H9 (cell line): ENCODE measurements around the gene ACER1. TPM values are rescaled to one million over a fixed set of nuclear protein-coding genes. Genes with fewer than 3 reads are reported as not detected.
A peak's percentile ranks its signal among the peaks of the same experiment; 100 is the strongest.

Experiments
- DNase-seq: peaks from one replicate; pipeline ENCODE4 v3.0.0-alpha.2; 2017
- H2AFZ ChIP-seq: one replicate; pipeline ENCODE4 v1.6.1; 2013; ENCODE audit warnings: mild to moderate bottlenecking, low read length, control low read depth, moderate library complexity
- H2AK5ac ChIP-seq: 2 replicates; pipeline ENCODE4 v1.6.1; 2013; ENCODE audit warnings: low read length, control low read depth, mixed read lengths; ENCODE audit not compliant: insufficient read length
- H2BK120ac ChIP-seq: one replicate; pipeline ENCODE4 v1.6.1; 2013; ENCODE audit warnings: low read depth, mild to moderate bottlenecking, low read length, control low read depth, inconsistent platforms; ENCODE audit not compliant: poor library complexity, severe bottlenecking
- H2BK12ac ChIP-seq: 2 replicates; pipeline ENCODE4 v1.6.1; 2013; ENCODE audit warnings: low read length, control low read depth, mixed read lengths, low read depth; ENCODE audit not compliant: insufficient read length
- H2BK15ac ChIP-seq: 2 replicates; pipeline ENCODE4 v1.6.1; 2013; ENCODE audit warnings: low read depth, low read length, control low read depth
- H2BK20ac ChIP-seq: one replicate; pipeline ENCODE4 v1.6.1; 2013; ENCODE audit warnings: low read depth, mild to moderate bottlenecking, low read length, control low read depth, inconsistent platforms; ENCODE audit not compliant: poor library complexity, severe bottlenecking
- H2BK5ac ChIP-seq: 2 replicates; pipeline ENCODE4 v1.6.1; 2013; ENCODE audit warnings: low read length, control low read depth, mixed read lengths; ENCODE audit not compliant: insufficient read length
- H3K14ac ChIP-seq: 2 replicates; pipeline ENCODE4 v1.6.1; 2013; ENCODE audit warnings: low read length, control low read depth; ENCODE audit not compliant: insufficient read depth
- H3K18ac ChIP-seq: 2 replicates; pipeline ENCODE4 v1.6.1; 2013; ENCODE audit warnings: low read depth, mild to moderate bottlenecking, mixed read lengths, low read length, control low read depth; ENCODE audit not compliant: insufficient read length
- H3K23ac ChIP-seq: 2 replicates; pipeline ENCODE4 v1.6.1; 2013; ENCODE audit warnings: low read length, control low read depth, mixed read lengths, low read depth; ENCODE audit not compliant: insufficient read length
- H3K23me2 ChIP-seq: 2 replicates; pipeline ENCODE4 v1.6.1; 2013; ENCODE audit warnings: low read depth, mild to moderate bottlenecking, mixed read lengths, low read length, control low read depth; ENCODE audit not compliant: insufficient read length, poor library complexity, severe bottlenecking
- H3K27ac ChIP-seq: 2 replicates; pipeline ENCODE4 v1.5.1; 2013; ENCODE audit warnings: low read length, control low read depth, mixed read lengths, low read depth; ENCODE audit not compliant: insufficient read length
- H3K27me3 ChIP-seq: 2 replicates; pipeline ENCODE4 v1.6.1; 2013; ENCODE audit warnings: low read length, control low read depth, inconsistent platforms; ENCODE audit not compliant: insufficient read depth
- H3K4ac ChIP-seq: 2 replicates; pipeline ENCODE4 v1.6.1; 2013; ENCODE audit warnings: low read depth, mild to moderate bottlenecking, control low read depth, inconsistent platforms, low read length, moderate library complexity
- H3K4me1 ChIP-seq: 2 replicates; pipeline ENCODE4 v1.6.1; 2013; ENCODE audit warnings: low read length, control low read depth, inconsistent platforms; ENCODE audit not compliant: insufficient read depth
- H3K4me2 ChIP-seq: 2 replicates; pipeline ENCODE4 v1.6.1; 2013; ENCODE audit warnings: low read length, control low read depth, mixed read lengths; ENCODE audit not compliant: insufficient read length, insufficient read depth
- H3K56ac ChIP-seq: 2 replicates; pipeline ENCODE4 v1.6.1; 2013; ENCODE audit warnings: low read depth, mild to moderate bottlenecking, mixed read lengths, low read length, control low read depth; ENCODE audit not compliant: insufficient read length
- H3K79me1 ChIP-seq: 2 replicates; pipeline ENCODE4 v1.6.1; 2013; ENCODE audit warnings: low read depth, mild to moderate bottlenecking, moderate library complexity, low read length, control low read depth, inconsistent platforms; ENCODE audit not compliant: insufficient read depth, poor library complexity, severe bottlenecking
- H3K79me2 ChIP-seq: 2 replicates; pipeline ENCODE4 v1.6.1; 2013; ENCODE audit warnings: low read length, control low read depth, inconsistent platforms; ENCODE audit not compliant: insufficient read depth
- H3K9ac ChIP-seq: 2 replicates; pipeline ENCODE4 v1.6.1; 2013; ENCODE audit warnings: low read length, control low read depth, mixed read lengths; ENCODE audit not compliant: insufficient read length; ENCODE audit errors: extremely low read depth
- H3K9me3 ChIP-seq: one replicate; pipeline ENCODE4 v1.6.1; 2013; ENCODE audit warnings: low read depth, low read length, inconsistent platforms; ENCODE audit not compliant: control insufficient read depth
- H3T11ph ChIP-seq: one replicate; pipeline ENCODE4 v1.6.1; 2013; ENCODE audit warnings: mild to moderate bottlenecking, low read length, control low read depth, inconsistent platforms
- H4K20me1 ChIP-seq: one replicate; pipeline ENCODE4 v1.6.1; 2013; ENCODE audit not compliant: control insufficient read depth, insufficient read length, insufficient read depth
- H4K5ac ChIP-seq: 2 replicates; pipeline ENCODE4 v1.6.1; 2013; ENCODE audit warnings: low read depth, mild to moderate bottlenecking, mixed read lengths, low read length, control low read depth; ENCODE audit not compliant: insufficient read length
- H4K8ac ChIP-seq: replicated peaks from 2 replicates; pipeline ENCODE4 v1.6.1; 2013; ENCODE audit warnings: low read length, control low read depth, mixed read lengths, low read depth; ENCODE audit not compliant: insufficient read length
- H4K91ac ChIP-seq: 2 replicates; pipeline ENCODE4 v1.6.1; 2013; ENCODE audit warnings: low read depth, mild to moderate bottlenecking, moderate library complexity, mixed read lengths, low read length, control low read depth; ENCODE audit not compliant: insufficient read length
- H3K27ac Mint-ChIP-seq, 3 experiments: 2 replicates in 2 of 3; 3 replicates in 1 of 3; pipeline ENCODE4 v1.8.0; 2020 to 2021; ENCODE audit warnings: mixed read lengths in 3 of 3, mild to moderate bottlenecking in 1 of 3, moderate library complexity in 1 of 3
- H3K27me3 Mint-ChIP-seq: 2 replicates; pipeline ENCODE4 v1.8.0; 2021; ENCODE audit warnings: low read depth, mild to moderate bottlenecking, moderate library complexity, mixed read lengths
- H3K36me3 Mint-ChIP-seq, 3 experiments: 2 replicates in 2 of 3; 3 replicates in 1 of 3; pipeline ENCODE4 v1.8.0; 2020 to 2021; ENCODE audit warnings: low read depth in 3 of 3, mixed read lengths in 3 of 3; ENCODE audit not compliant: insufficient read depth in 1 of 3
- H3K4me1 Mint-ChIP-seq, 2 experiments: 2 replicates each; pipeline ENCODE4 v1.8.0; 2020; ENCODE audit warnings: mixed read lengths in 2 of 2
- H3K4me3 Mint-ChIP-seq, 2 experiments: 2 replicates in 1 of 2; 3 replicates in 1 of 2; pipeline ENCODE4 v1.8.0; 2020 to 2021; ENCODE audit warnings: mild to moderate bottlenecking in 2 of 2, mixed read lengths in 2 of 2, moderate library complexity in 1 of 2
- H3K9me3 Mint-ChIP-seq, 2 experiments: 2 replicates in 1 of 2; 3 replicates in 1 of 2; pipeline ENCODE4 v1.8.0; 2020; ENCODE audit warnings: mild to moderate bottlenecking in 2 of 2, mixed read lengths in 2 of 2, moderate library complexity in 1 of 2
- CTCF ChIP-seq: fragments of 200-600 bp; sonication (generic); conservative IDR thresholded peaks from 3 replicates; pipeline ENCODE4 v1.8.0; 2021; ENCODE audit warnings: antibody characterized with exemption, mild to moderate bottlenecking
- WGBS: extraction: QIAGEN DNeasy Blood & Tissue Kit; methylation state at CpG from one replicate; pipeline ENCODE4 v1.1.7; 2013; ENCODE audit warnings: missing lambda C conversion rate, low lambda C conversion rate, mixed read lengths; ENCODE audit not compliant: insufficient read length; ENCODE audit errors: extremely low coverage; 5-methylcytosine and 5-hydroxymethylcytosine counted together
- total RNA-seq: library from RNA; stranded (reverse); gene quantifications from 2 replicates; pipeline ENCODE4 v1.2.1, GENCODE V29; 2021

Gene ACER1
- total RNA-seq, 1 experiment from 2014 or later = not detected

GRCh38 chr19:6267552-6268381 is 65.6 kb downstream of the ACER1 start:
- Histone ChIP-seq H4K8ac (no peak overlapping the region), H3K79me2 (peaks cover 14% of the 10 kb centered on the region; the same call in 1 of the 2 replicates), H3K79me1 (peaks cover 2% of the 10 kb centered on the region), H2BK20ac (no peak overlapping the region), H4K5ac (no peak overlapping the region), H2BK5ac (no peak overlapping the region), H2BK12ac (no peak overlapping the region), H3K9me3 (no peaks in the 10 kb centered on the region), H3K23ac (no peak overlapping the region), H3K4me1 (peaks cover 5% of the 10 kb centered on the region; the same call in 1 of the 2 replicates), H3K4me2 (no peak overlapping the region), H3T11ph (no peak overlapping the region), H3K56ac (no peak overlapping the region), H3K4ac (no peak overlapping the region), H2BK15ac (no peak overlapping the region), H2AFZ (no peak overlapping the region), H3K27me3 (no peaks in the 10 kb centered on the region), H4K20me1 (no peaks in the 10 kb centered on the region), H3K27ac (no peak overlapping the region), H3K14ac (no peak overlapping the region), H3K18ac (no peak overlapping the region), H3K9ac (no peak overlapping the region), H2AK5ac (no peak overlapping the region), H4K91ac (no peak overlapping the region), H3K23me2 (no peaks in the 10 kb centered on the region), H2BK120ac (no peak overlapping the region)
- H3K27ac Mint-ChIP-seq = peak overlapping the region in 2 of 3 experiments; percentile 67 to 80; a peak in 4 of 7 replicates
- no CpG with 5 or more reads among the region's 17 CpGs for WGBS
- H3K4me1 Mint-ChIP-seq = peaks cover 28 to 32% of the 10 kb centered on the region in 2 experiments
- no peak for TF ChIP-seq CTCF
- H3K4me3 Mint-ChIP-seq = no peak overlapping the region; a peak in 1 of 5 replicates
- no peaks in the 10 kb centered on the region for H3K9me3 Mint-ChIP-seq
- H3K36me3 Mint-ChIP-seq = peaks cover 25 to 60% (median 51%) of the 10 kb centered on the region in 3 experiments; a peak in 6 of 7 replicates
- H3K27me3 Mint-ChIP-seq = no peaks in the 10 kb centered on the region
- no peak for DNase-seq
